ENCODE data around the gene FSTL5.

- TF ChIP-seq CTCF (IDR thresholded peaks at IDR 0.05; ENCODE audit: low read length), result no peak
- no peak for TF ChIP-seq EZH2 (optimal IDR thresholded peaks at IDR 0.05; ENCODE audit: low read depth, low read length)
Measured at GRCh38 chr4:162016991-162017390, 146.8 kb downstream of the FSTL5 start.
